Sigmoid colon (tissue), 4 donors: ENCODE measurements around the gene EIF5AL1.

Experiments
- POLR2AphosphoS5 ChIP-seq, 4 donors: sonication (generic); formaldehyde crosslinking; IDR thresholded peaks; one replicate each; pipeline ENCODE4 v1.6.1; 2017; ENCODE audit warnings: antibody characterized with exemption in 4 of 4
- TF ChIP-seq, protein P1 (sequence below), 4 experiments: fragments of 450-650 bp in 3 of 4; fragments of 200-600 bp in 1 of 4; IDR thresholded peaks; one replicate each; pipeline ENCODE4 v1.5.1; 2016 to 2019; ENCODE audit warnings: antibody characterized with exemption in 4 of 4, mild to moderate bottlenecking in 3 of 4, moderate library complexity in 2 of 4

DNA sequence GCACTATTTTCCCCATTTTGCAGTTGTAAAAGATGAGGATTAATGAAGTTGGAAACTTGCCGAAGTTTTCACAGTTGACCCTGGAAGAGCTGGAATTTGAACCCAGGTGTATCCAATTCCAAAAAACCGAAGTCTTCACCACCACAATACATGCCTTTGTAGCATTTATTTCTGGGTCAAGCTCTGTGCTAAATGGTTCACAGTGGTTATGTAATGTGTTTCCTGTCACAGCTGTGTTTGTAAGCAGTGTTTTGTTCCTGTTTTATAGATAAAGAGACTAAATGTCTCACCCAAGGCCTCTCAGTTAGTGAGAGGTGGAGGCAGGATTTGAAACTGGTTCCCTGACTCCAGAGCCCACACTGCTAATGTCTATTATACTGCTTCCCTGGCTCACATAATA is 30.3 kb downstream of the EIF5AL1 start:
- TF ChIP-seq, protein P1, sequence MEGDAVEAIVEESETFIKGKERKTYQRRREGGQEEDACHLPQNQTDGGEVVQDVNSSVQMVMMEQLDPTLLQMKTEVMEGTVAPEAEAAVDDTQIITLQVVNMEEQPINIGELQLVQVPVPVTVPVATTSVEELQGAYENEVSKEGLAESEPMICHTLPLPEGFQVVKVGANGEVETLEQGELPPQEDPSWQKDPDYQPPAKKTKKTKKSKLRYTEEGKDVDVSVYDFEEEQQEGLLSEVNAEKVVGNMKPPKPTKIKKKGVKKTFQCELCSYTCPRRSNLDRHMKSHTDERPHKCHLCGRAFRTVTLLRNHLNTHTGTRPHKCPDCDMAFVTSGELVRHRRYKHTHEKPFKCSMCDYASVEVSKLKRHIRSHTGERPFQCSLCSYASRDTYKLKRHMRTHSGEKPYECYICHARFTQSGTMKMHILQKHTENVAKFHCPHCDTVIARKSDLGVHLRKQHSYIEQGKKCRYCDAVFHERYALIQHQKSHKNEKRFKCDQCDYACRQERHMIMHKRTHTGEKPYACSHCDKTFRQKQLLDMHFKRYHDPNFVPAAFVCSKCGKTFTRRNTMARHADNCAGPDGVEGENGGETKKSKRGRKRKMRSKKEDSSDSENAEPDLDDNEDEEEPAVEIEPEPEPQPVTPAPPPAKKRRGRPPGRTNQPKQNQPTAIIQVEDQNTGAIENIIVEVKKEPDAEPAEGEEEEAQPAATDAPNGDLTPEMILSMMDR (IDR thresholded peaks at IDR 0.05) = no peak
- no peak for TF ChIP-seq POLR2AphosphoS5 (IDR thresholded peaks at IDR 0.05)
